GM21619 (cell line): ENCODE measurements around the gene XKR7.

Source experiments
- ATAC-seq: cut with Tn5 transposase; IDR thresholded peaks from one replicate; pipeline ENCODE4 v1.9.1; 2021; ENCODE audit not compliant: unreplicated experiment

Gene XKR7

DNA sequence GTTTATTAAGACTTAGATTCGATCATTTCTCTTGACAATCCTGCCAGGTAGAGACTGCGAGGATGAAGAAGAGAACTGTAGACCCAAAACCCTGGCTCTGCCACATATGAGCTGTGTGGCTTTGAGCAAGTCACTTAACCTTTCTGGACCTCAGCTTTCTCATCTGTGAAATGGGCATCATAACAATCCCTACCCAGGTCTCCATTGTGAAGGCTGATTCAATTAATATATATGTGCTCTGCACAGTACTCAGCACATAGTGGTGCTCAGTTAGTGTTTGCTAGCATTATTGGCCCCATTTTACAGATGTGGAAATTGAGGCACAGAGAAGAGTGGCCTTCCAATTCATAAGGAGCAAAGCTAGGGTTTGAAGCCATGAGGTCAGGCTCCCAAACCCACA lies 7.9 kb downstream of the XKR7 start:
- ATAC-seq: no peak

DNA sequence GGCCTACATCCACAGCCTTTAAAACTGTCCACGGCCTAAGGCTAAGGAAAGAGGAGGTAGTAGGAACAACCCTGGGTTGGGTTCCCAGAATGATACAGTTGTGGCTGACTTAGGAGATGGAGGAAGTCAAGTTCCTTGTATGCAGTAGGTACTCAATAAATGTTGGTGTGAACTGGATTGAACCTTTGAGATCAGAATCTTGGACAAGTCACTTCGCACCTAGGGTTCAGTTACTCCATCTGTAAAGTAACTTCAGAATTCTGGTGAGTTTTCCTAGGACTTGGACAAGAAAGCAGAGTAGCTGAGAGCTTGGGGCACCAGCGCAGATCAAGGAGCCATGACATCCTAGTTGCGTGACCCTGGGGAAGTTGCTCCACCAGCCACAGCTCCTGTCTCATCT lies 9.1 kb downstream of the XKR7 start:
- ATAC-seq: no peak

- no peak for ATAC-seq
Measured at GRCh38 chr20:31979713-31980426, 11.9 kb downstream of the XKR7 start.

DNA sequence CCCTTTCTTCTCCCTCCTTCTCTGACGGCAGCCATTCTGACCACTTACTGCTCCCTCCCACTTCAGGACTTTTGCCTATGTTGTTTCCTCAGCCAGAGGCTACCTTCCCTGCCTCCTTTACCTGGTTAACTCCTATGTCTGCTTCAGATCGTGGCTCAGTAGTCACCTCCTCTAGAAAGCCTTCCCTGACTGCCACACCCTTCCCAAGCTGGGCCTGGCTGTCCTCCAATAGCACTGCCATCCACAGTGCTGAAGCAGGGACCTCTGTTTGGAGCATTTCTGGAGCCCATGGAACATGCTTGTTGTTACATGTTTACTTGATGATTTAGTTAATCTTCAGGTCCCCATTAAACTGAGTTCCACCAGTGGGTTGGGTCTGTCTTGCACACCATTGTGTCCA lies 13.8 kb downstream of the XKR7 start:
- ATAC-seq: no peak

DNA sequence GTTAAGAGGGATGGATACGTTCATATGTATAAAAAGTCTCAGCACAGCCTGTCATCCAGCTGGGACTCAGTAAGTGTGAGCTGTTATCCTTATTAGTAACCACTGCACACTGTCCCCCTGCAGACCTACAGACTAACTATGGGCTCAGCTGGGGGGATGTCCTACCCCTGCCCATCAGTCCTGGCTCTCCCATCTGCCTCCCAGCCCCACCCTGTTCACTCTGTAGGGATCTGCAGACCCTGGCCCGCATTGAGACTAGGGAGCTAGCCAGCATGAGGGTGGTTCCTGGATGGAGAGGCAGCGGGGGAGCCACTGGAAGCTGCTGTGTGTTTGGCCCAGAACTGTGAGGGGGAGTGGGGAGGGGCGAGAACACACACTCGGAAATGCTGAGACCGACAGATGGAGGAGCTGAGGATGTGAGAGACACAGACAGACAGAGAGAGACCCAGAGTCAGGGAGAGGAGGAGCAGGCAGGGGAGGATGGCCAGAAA lies 17.1 kb downstream of the XKR7 start:
- ATAC-seq: no peak

DNA sequence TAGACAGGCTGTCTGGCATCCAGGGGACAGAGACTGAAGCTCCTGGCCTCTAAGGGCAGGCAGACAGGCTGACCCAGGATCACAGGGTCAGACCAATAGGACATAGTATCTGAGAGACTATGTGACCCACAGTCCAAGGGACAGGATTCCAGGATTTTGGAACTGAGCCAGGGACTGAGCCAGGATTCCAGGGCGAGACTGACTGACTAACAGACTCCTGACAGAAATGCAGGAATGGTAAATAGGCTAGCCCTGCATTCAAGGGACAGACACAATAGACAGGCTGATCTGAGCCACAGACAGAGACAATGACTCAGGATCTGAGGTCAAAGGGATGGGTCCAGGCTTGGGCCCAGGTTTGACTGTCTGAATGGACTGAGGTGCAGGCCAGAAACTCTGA lies 19.8 kb downstream of the XKR7 start:
- no peak for ATAC-seq

GRCh38 chr20:31988430-31989015 lies 20.6 kb downstream of the XKR7 start:
- ATAC-seq: no peak

DNA sequence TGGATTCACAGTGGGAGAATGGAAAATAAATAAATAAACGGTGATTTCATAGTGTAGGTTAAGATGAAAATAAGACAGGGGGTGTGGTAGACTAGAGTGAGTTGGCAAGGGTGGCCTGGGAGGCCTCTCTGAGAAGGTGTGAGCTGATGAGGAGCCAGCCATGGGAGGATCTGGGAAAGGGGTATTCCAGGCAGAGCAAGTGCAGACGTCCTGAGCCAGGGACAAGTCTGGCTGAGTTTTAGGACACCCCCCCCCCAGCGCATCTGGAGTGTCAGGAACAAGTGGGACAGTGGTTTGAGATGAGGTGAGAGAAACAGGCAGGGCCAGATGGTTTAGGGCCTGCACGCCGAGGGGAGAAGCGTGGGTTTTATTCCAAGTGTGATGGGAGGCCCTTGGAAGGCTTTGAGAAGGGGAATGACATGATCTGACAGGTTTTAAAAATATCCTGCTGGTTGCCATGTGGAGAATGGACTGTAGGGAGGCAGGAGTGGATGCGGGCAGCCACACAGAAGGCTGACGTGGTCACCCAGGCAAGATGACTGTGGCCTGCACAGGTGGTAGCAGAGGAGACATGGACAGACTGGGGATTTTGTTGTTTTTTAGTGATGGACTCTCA lies 21.2 kb downstream of the XKR7 start:
- no peak for ATAC-seq

- ATAC-seq: no peak
Measured at GRCh38 chr20:31990641-31991338, 22.8 kb downstream of the XKR7 start.

DNA sequence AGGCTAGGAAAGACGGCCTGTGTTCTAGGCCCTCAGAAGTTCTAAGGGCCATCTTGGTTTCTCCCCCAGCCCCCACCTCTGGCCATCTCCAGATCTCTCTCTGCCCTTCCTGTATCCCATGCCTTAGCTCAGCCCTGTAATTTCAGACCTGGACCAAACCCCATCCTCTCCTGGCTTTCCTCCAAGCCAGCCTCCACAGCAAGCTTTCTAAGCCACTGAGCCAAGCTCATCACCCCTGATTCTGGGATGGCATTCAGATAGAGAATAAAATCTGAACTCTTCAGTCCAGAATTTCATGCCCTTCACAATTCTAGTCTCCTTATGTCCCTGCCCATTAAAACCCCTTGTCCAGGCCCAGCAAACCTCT lies 23.4 kb downstream of the XKR7 start:
- ATAC-seq: no peak

DNA sequence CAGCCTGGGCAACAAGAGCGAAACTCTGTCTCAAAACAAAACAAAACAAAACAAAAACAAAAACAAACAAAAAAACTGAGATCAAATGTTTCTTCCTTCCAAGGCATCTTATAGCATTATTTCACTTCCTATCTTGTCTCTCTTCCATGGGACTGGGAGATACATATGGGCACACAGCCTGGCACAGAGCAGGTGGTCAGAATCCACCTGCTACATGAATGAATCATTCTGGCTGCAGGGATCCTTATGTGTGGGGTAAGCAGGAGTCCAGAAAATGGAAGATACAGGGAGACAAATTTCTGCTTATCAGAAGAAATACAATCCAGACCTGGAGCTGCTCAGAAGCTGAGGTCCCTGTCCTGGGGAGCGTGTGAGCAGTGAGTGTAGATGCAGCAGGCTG lies 24.1 kb downstream of the XKR7 start:
- no peak for ATAC-seq

DNA sequence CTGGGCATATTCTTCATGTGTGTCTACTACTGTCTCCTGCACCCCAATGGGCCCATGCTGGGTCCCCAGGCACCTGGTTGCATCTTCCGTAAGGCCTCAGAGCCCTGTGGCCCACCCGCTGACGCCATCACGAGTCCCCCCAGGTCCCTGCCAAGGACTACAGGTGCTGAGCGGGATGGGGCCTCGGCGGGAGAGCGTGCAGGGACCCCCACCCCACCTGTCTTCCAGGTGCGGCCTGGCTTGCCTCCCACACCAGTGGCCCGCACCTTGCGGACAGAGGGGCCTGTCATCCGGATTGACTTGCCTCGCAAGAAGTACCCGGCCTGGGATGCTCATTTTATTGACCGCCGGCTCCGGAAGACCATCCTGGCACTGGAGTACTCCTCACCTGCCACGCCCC lies 29.0 kb downstream of the XKR7 start:
- no peak for ATAC-seq

- no peak for ATAC-seq
Measured at GRCh38 chr20:31998246-31998645, 30.3 kb downstream of the XKR7 start.

- ATAC-seq: no peak
Measured at GRCh38 chr20:32003325-32003724, 35.4 kb downstream of the XKR7 start.

DNA sequence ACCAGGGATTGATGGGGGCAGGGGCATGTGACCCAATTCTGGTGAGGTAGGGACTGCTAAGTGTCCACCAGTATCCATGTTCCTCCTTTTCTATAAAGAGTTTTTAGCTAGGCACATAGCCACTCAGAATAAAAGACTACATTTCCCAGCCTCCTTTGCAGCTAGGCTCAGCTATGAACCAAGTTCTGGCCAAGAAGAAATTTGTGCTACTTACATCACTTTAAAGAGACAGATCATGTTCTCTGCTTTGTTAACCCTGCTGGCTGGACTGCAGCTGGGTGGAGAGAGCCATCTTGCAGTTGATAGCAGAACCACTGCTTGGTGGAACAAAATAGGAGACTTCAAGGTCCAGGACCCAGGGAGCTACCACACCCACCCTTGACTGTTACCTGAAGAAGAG lies 37.0 kb downstream of the XKR7 start:
- ATAC-seq: no peak

DNA sequence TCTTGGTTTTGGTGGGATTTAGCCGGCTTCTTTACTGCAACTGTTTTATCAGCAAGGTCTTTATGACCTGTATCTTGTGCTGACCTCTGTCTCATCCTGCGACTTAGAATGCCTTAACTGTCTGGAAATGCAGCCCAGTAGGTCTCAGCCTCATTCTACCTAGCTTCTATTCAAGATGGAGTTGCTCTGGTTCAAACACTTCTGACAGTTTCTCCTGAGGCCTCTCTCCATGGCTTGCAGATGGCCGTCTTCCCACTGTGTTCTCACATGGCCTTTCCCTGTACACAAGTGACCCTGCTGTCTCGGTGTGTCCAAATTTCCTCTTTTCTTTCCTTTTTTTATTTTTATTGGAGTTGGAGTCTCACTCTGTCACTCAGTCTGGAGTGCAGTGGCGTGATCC lies 38.1 kb downstream of the XKR7 start:
- ATAC-seq: no peak

DNA sequence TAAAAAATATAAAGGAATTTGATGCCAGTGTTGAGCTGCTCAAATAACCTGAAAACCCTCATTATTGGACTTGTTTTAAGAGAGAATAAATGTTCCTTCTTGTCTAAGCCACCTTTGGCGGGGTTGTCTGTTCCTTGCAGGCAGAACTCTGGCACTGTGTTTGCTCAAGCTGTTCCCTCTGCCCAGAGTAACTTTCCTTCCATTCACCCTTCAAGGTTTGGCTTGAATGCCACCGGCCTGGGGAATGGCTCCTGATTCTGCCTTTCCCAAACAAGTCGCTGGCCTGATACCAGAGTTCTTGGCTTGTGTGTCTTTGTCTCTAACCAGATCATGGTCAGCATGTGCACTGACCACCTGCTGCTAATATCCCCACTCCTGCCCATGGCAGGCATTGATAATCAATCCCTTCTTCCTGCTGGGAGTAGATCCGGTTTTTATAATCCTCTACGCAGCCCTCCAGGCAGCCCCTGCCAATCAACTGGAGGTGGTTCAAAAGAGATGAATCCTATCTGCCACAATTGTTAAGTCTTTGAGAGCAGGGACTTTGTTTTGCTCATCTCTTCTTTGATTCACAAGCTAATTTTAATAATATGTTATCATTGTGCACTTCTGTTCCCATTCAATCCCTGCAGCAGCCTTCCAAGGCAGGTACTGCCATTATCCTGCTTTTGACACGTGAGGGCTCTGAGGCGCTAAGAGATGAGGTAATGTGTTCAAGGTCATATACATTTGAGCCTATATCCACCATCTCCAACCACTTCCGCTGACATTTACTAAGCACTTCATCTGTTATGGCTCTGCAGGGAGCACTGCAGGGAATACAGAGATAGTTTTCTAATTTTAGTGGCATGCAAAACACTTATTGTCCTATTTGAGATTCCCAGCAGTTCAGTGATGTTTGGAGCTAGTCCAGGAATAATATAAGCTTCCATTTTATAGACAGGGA lies 39.2 kb downstream of the XKR7 start:
- ATAC-seq: no peak

GRCh38 chr20:32007787-32008616 lies 40.1 kb downstream of the XKR7 start:
- ATAC-seq: no peak

DNA sequence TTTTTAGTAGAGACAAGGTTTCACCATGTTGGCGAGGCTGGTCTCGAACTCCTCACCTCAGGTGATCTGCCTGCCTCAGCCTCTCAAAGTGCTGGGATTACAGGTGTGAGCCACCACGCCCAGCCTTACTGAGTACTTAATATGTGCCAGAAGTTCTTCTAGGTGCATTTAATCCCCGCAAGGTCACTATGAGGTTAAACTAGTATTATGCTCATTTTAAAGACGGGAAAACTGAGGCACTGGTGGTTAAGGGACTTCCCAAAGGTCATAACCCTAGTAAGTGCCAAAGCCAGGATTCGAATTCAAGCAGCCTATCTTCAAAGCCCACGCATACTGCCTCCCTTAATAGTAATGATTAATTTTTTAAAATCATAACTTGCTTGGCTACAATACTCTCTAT lies 41.6 kb downstream of the XKR7 start:
- ATAC-seq: no peak

GRCh38 chr20:32010101-32010500 lies 42.1 kb downstream of the XKR7 start, which contains the start of gene CCM2L:
Gene CCM2L, plus strand, starts transcription at chr20:32010438. Its CDS starts 17 bp downstream, at chr20:32010455.
- ATAC-seq: no peak
